ENCODE data around the gene STAG1.
"Not testable (repeated sequence)": the region's sequence is repeated elsewhere in the genome, so short reads cannot be mapped to it uniquely, and the experiment has no call there.

STAG1 gene

DNA sequence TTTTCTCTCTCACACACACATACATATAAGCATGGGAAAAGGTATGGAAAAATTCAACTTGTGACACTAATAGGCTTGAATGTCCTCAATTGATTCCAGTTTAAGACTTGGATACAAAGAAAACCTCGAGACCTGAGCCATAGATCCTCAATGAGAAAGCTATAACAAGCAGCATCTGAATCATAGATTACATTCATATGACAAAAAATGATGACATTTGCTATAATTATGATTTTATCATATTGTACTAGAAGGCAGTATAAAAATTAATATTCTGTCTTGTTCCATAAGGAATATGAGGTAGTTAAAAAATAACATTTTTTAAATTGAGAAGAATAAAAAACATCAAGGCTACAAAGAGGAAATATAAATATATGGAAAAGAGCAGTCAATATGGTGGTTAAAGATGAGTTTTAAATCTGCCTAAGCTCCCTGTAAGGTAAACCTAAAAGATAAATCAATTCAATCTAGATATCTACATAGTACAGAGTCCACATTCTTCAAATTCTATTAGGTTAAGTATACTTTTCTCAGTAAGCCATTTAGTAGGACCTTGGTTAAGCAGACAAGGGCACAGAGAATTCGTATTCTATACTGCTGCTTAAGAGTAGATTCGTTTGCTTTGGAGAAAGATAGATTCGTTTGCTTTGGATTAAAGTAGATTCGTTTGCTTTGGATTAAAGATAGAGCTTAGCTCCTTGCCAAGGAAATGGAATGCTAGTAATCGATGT lies 175.7 kb downstream of the STAG1 start:
- DNase-seq: no peak

DNA sequence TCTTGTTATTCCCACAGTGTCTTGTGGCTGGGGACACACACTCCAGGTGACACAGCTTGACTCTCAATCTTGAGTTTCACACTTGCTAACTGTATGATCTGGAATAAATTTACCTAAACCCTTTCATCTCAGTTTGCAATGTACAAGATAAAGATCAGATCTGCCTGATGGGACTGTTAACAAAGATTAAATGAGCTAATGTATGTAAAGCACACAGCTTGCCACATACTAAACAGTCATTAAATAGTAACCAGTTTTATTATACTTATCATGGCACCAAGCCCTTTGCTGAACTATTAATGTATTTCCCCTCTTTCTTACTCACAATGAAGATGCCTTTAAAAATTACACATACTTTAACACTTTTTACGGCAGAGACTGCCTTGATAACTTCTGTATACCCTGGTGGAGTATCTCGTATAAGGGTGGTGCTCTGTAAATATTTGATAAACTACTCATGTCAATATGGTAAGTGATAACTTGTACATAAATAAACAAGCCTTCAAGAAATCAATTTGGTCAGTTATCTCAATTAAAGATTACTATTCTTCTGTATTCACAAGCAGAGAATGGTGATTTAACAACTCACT lies 184.5 kb downstream of the STAG1 start:
- DNase-seq: no peak

DNA sequence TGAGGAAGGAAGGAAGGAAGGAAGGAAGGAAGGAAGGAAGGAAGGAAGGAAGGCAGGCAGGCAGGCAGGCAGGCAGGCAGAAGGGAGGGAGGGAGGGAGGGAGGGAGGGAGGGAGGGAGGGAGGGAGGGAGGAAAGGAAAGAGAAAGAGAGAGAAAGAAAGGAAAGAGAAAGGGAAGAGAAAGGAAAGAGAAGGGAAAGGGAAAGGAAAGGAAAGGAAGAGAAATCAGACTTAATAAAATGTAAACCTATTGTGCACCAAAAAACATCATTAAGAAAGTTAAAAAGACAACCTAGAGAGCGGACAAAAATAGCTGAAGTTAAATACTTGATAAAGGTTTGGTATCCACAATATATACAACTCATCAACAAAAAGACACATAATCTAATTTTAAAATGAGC lies 187.2 kb downstream of the STAG1 start:
- not testable (repeated sequence) for DNase-seq

DNA sequence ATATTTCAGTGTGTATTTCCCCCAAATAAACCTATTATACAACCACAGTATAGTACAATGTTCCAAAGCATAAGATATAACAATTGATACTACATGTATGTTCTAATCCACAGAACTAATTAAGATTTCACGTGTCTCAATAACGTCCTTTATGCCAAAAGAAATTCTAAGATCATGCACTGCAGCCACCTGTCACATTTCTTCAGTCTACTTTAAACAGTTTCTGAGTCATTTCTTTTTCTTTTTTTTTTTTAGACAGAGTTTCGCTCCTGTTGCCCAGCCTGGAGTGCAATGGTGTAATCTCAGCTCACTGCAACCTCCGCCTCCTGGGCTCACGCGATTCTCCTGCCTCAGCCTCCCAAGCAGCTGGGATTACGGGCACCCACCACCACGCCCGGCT lies 190.2 kb downstream of the STAG1 start:
- DNase-seq: no peak

DNA sequence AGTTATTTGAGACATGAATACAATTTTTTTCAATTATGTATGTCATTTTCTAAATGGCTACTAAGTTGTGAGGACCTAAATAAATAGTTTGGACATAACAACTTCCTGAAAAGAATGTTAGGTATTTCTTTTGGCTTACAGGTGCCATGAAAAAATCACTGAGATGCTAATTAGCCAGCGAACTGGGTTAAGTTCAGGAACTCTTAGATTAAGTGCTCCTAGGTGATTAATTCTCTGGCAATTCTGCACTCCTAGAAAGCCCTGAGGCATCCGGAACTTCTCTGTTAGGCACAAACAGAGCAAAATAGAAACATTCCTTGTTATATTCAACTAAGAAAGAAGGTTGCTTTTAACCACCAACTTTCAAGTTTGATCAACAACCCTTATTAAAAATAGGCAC lies 192.3 kb downstream of the STAG1 start:
- DNase-seq: peak in 1 of 2 experiments; percentile 13

DNA sequence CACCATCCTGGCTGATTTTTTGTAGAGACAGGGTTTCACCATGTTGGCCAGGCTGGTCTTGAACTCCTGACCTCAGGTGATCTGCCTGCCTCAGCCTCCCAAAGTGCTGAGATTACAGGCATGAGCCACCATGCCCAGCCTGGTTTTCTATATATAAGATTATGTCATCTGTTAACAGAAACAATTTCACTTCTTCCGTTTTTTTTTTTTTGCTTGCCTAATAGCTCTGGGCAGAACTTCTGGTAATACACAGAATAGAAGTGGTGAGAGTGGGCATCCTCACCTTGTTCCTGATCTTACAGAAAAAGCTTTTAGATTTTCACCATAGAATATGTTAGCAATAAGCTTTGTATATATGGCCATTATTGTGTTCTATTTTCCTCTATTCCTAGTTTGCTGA lies 202.7 kb downstream of the STAG1 start:
- not testable (repeated sequence) for DNase-seq

DNA sequence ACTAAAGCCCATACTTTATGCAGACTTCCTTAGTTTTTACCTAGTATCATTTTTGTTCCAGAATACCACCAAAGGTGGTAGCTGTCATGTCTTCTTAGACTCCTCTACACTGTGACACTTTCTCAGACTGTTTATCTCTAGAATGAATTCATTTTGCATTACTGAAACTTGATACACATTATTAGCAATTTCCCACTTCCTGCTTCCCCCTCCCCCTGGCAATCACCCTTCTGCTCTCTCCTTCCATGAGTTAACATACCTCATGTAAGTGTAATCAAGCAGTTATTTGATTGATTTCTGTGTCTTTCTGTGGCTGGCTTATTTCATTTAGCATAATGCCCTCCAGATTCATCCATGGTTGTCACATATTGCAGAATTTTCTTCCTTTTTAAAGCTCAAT lies 204.9 kb downstream of the STAG1 start:
- no peak for DNase-seq

DNA sequence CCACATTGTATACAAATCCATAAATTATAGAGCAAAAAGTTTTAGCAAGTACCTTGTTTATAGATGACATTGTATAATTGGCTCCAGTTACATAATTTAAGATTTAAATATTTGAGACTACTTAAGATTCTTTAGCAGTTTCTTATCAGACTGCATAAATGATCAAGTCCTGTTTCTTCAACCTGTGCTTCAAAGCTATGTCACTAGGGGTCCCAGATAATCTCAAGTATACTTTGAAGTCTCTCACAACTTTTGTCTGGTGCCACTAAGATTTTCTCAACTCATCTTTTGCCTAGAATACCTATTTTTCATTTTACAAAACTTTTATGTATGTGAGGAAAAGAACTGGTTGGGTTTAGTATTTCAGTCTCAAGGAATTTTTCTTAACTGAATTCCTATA lies 205.5 kb downstream of the STAG1 start:
- DNase-seq: peak in 1 of 2 experiments; percentile 45

DNA sequence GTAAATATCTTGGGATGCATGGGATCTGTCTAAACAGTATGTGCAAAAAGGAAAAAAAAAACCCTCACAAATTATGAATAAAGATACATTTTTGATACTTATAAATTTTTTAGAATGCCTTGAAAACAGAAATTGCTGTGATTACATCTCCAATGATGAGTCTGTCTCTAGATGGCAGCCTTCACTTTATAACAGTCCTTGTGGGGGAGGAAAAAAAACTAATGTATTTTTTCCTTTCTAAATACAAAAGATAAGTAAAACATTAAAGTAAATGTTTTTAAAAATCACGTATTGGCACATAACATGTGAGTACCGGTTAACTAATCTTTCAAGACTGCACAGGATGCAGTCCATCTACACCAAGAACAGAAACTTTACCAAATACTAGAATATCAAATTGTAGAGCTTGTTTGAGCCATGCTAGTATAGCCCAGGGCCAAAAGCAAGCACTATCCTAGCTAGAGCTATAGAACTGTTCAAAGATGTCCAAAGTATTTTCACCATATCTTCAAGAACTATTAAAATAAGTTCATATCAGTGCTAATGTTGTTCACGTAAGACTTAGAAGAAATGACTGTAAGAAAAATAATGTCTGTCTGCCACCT lies 206.4 kb downstream of the STAG1 start:
- DNase-seq: peak in 1 of 2 experiments; percentile 12

DNA sequence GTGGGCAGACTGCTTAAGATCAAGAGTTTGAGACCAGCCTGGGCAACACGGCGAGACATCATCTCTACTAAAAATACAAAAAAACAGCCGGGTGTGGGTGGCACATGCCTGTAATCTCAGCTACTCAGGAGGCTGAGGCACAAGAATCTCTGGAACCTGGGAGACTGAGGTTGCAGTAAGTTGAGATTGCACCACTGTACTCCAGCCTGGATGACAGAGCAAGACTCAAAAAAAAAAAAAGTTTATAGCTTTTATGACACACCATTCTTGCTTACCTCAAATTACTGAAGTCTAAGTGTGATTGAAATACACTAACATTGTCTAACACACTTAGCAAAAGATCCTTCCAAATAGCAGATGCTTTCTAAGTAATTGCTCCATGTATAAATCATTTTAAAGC lies 207.6 kb downstream of the STAG1 start:
- no peak for DNase-seq

DNA sequence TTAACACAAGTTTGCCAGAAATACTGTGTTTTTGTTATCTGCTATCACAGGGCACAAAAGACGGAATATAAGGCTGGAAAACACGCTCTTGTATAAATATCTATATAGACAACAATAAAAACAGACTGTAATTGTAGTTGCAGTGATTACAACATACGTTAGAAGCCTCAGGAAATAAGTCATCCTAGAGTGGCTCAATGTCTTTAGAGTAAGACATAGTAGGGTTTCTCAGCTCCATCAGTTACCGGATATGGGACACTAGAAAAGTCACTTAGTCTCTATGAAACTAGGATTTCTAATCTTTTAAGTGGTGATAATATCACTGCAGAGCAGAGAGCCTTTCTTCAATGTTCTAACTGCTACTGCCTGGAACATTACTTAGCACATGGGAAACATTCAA lies 208.8 kb downstream of the STAG1 start:
- peak in 1 of 2 experiments; percentile 57 for DNase-seq

DNA sequence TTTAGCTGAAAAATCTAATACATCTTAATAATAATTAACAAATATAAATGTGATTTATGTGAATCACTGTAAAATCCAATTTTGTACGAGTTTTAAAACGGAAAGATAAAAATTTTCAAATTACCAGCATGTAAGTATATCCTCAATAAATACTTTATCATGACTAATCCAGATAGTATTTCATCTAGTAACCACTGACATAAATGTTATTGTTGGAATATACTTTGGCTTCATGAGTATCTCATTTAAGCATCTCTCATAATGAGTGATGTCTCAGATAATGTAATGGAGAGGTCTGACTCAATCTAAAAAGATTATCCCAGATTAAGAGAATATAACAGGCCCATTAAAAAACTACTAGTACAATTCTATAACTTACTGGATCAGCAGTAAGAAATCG lies 216.3 kb downstream of the STAG1 start:
- DNase-seq: peak in 1 of 2 experiments; percentile 17

DNA sequence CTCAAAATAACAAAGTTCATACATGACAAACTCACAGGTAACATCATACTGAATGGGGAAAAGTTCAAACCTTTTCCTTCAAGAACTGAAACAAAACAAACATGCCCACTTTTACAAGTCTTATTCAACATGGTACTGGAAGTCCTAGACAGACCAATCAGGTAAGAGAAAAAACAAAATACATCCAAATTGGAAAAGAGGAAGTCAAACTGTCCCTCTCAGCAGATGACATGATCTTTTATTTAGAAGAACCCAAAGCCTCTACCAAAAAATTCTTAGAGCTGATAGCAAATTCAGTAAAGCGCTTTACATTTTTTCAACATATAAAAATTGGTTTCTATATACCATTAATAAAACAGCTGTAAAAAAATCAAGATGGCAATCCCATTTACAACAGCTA lies 219.4 kb downstream of the STAG1 start:
- DNase-seq: no peak

DNA sequence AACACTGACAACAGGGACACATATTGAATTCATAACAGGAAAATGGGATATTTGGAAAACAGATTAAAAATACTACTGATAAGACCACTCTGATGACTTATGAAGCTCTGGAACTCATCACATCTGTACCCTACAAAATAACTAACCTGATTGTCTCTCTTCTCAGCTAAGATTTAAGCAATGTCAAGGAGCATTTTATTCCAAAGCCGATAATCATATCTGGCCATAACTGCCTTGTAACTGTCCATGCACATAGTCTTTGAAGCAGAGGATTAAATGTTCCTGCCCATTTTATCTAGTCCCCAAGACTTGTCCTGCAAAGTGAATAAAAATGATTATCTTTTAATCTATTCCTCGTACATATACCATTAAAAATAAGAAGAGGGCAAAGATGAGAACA lies 234.1 kb downstream of the STAG1 start:
- DNase-seq: no peak

DNA sequence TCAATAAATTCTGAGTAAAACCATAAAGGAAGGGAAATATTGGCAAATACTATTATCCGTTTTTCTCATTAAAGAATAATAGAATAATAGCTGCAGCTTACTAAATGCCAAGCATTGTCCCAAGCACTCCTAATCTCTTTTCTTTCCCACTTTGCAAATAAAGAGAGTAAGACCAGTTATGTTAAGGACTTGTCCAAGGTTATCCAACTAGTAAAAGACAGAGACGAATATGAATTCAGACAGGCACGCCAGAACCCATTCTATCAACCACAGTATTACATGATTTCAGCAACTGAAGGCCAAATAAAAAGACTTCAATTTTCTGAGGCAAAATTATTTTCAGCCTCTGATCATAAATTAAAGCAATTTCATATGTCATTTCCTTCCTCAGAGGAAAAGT lies 235.5 kb downstream of the STAG1 start:
- DNase-seq: no peak

DNA sequence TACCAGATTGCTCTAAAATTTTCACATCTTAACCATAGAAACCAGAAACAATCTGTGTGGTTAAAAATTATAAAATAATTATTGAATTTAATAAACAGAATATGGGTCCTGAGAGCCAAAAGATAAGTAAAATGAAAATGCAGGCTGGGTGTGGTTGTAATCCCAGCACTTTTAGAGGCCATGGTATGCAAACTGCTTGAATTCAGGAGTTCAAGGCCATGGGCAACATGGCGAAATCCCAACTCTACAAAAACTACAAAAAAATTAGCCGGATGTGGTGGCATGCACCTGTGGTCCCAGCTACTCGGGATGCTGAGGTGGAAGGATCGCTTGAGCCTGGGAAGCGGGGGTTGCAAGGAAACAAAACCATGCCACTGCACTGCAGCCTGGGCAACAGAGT lies 236.1 kb downstream of the STAG1 start:
- DNase-seq: no peak

DNA sequence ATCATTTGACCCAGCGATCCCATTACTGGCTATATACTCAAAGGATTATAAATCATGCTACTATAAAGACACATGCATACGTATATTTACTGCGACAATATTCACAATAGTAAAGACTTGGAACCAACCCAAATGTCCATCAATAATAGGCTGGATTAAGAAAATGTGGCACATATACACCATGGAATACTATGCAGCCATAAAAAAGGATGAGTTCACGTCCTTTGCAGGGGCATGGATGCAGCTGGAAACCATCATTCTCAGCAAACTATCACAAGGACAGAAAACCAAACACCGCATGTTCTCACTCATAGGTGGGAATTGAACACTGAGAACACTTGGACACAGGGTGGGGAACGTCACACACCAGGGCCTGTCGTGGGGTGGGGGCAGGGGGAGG lies 237.6 kb downstream of the STAG1 start:
- DNase-seq: not testable (repeated sequence)

DNA sequence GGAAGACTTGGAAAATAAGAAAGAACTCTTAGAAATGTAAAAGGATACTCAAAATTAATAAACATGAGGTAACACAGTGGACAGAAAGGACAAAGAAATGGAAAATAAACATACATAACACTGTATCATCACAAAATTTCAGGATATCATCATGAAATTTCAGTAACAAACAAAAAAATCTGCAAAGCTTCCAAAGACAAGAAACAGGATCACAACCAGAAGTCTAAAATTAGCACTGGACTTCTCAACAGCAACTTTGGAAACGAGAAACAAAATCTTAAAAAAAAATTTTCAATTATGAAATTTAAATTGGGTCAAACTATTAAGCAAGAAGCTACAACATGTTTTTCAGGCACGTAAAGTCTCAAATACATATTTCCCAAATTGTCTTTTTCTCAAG lies 238.8 kb downstream of the STAG1 start:
- no peak for DNase-seq

DNA sequence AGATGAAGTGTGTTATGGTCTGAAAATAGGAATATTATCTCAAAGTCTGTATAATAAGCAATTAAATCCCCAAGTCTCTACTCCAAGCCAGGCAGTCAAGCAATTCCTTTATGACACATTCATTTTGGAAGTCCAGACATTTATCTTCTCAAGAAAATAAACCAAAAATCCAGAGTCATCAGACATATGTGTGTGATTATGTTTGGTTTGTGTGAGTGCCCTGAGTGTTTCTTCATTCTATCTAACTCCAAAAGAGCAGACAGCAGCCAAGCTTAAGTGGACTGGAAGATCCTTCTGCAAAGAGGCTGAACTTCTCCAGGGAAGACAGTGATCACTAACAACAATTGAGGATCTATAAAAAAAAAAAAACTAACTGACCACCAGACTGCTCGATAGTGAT lies 239.8 kb downstream of the STAG1 start:
- DNase-seq: no peak

DNA sequence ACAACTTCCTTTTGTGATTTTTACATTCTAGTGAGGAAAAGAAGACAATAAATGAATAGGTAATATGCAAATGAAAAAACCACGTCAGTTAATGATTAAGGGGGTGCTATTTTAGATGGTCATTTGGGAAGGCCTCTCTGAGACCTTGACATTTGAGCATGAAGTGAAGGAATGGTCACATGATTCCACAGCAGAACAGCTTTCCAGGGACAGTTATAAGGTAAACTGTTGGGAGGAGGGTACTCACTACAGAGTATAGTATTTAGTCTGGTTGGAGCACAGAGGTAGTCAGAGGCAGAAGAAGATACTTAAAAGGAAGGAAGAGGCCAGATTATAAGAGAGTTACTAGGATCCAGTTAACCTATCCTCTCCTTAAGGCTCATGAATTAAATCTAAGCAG lies 246.5 kb downstream of the STAG1 start:
- no peak for DNase-seq

DNA sequence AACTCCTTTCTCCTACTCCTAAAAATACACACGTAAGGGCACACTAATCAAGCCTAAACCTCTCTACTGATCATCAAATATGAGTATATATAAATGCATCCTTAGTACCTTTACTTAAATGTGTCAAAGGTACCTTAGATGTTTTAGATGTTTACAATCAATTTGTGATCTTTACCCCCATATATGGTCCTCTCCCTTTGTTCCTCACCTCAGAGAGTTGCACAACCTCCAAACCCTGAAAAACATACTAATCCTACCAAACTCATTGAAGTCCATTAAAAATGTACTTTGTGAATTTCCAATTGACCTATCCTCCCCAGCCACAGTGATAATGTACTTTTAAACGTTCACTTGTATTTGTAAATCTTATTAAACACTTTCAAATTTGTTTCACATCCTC lies 249.1 kb downstream of the STAG1 start:
- no peak for DNase-seq

DNA sequence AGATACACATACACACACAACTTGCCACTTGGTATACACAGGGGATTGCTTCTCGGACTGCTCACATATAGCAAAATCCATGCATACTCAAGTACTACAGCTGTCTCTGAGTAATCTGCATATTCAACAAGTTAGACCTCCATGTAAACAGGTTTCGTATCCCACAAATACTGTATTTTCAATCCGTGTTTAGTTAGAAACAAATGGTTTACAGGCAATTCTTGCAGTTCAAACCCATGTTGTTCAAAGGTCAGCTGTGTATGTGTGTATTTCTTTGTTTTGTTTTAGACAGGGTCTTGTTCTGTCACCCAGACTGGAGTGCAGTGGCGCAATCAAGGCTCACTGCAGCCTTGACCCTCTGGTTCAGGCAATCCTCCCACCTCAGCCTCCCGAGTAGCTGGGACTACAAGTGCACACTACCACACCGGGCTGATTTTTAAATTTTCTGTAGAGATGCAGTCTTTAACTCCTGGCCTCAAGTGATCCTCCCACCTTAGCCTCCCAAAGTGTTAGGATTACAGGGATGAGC lies 253.2 kb downstream of the STAG1 start:
- DNase-seq: no peak

DNA sequence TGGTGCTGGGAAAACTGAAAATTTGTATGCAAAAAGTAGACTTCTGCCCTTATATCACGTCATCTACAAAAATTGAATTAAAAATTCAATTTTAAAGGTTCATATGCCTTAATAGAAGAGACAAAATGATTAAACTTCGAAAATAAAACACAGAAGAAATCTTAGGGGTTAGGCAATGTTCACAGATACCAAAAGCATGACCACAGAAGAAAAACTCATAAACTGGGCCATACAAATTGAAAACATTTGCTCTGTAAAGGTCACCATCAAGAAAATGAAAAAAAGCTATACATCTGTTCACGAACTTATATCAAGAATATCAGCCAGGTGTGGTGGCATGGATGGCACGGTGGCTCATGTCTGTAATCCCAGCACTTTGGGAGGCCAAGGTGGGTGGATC lies 257.0 kb downstream of the STAG1 start:
- no peak for DNase-seq

All from SW 1271 (cell line).